OCI-LY7 (cell line): ENCODE data around the gene DGUOK. TPM values are rescaled to one million over a fixed set of nuclear protein-coding genes. Genes with fewer than 3 reads are reported as not detected.

Experiments
- BruUV-seq: library from RNA; stranded (reverse); fragments of 400-500 nt; replicated peaks from 2 replicates; lab custom pipeline; 2021; lab: Mats Ljungman, UMichigan
- CTCF ChIA-PET: fragments of 300-600 bp; sonication (Branson Sonifier 250); formaldehyde crosslinking; loops from one replicate; lab custom pipeline; 2022; ENCODE audit warnings: antibody characterized with exemption; ENCODE audit not compliant: unreplicated experiment; lab: Charles Lee
- POLR2A ChIA-PET: fragments of 300-600 bp; sonication (Branson Sonifier 250); formaldehyde crosslinking; loops from one replicate; lab custom pipeline; 2022; ENCODE audit warnings: antibody characterized with exemption; lab: Charles Lee
- DNase-seq: peaks from one replicate; pipeline ENCODE4 v3.0.0-alpha.2; 2015; ENCODE audit warnings: low spot score
- H2AFZ ChIP-seq: fragments of 200-600 bp; sonication (generic), shearing (Covaris generic); 2 replicates; pipeline ENCODE4 v1.6.1; 2014; ENCODE audit warnings: mild to moderate bottlenecking, antibody characterized with exemption, low read length, moderate library complexity
- H3K27ac ChIP-seq: fragments of 200-600 bp; sonication (generic); 2 replicates; pipeline ENCODE4 v1.5.1; 2014; ENCODE audit warnings: mixed run types, low read depth, mild to moderate bottlenecking, moderate library complexity, low read length, inconsistent platforms; ENCODE audit not compliant: poor library complexity, severe bottlenecking
- H3K36me3 ChIP-seq: fragments of 200-600 bp; sonication (generic); 2 replicates; pipeline ENCODE4 v1.6.1; 2014; ENCODE audit warnings: mild to moderate bottlenecking, antibody characterized with exemption, low read length, moderate library complexity, mixed read lengths; ENCODE audit not compliant: insufficient read depth
- H3K4me1 ChIP-seq: fragments of 200-600 bp; sonication (generic); 2 replicates; pipeline ENCODE4 v1.5.1; 2014; ENCODE audit warnings: mild to moderate bottlenecking, low read length; ENCODE audit not compliant: insufficient read depth, poor library complexity, severe bottlenecking
- H3K4me2 ChIP-seq: fragments of 200-600 bp; sonication (generic); 2 replicates; pipeline ENCODE4 v1.6.1; 2014; ENCODE audit warnings: mild to moderate bottlenecking, low read length
- H3K4me3 ChIP-seq: fragments of 200-600 bp; sonication (generic); 2 replicates; pipeline ENCODE4 v1.5.1; 2014; ENCODE audit warnings: mild to moderate bottlenecking, low read depth, low read length; ENCODE audit not compliant: poor library complexity, severe bottlenecking
- H3K79me2 ChIP-seq: fragments of 200-600 bp; sonication (generic); 2 replicates; pipeline ENCODE4 v1.6.1; 2016; ENCODE audit warnings: low read depth, mild to moderate bottlenecking, low read length, moderate library complexity, mixed read lengths; ENCODE audit not compliant: insufficient read depth
- H3K9me2 ChIP-seq: fragments of 200-600 bp; sonication (generic); 2 replicates; pipeline ENCODE4 v1.6.1; 2016; ENCODE audit warnings: mild to moderate bottlenecking, low read length, mixed read lengths; ENCODE audit not compliant: insufficient read depth
- H3K9me3 ChIP-seq: fragments of 200-600 bp; sonication (generic); 2 replicates; pipeline ENCODE4 v1.6.1; 2014; ENCODE audit warnings: mild to moderate bottlenecking, mixed run types, low read length, mixed read lengths
- H4K20me1 ChIP-seq: fragments of 200-600 bp; sonication (generic); 2 replicates; pipeline ENCODE4 v1.6.1; 2014; ENCODE audit warnings: mild to moderate bottlenecking, antibody characterized with exemption, low read length, moderate library complexity, mixed read lengths; ENCODE audit not compliant: insufficient read depth
- EZH2phosphoT487 ChIP-seq: fragments of 200-600 bp; sonication (generic); IDR thresholded peaks from 2 replicates; pipeline ENCODE4 v1.6.1; 2018; ENCODE audit warnings: low read depth, borderline replicate concordance, mild to moderate bottlenecking, mixed run types, antibody characterized with exemption, low read length, moderate library complexity, mixed read lengths
- intact Hi-C: fragments of 100-400 bp; cut with micrococcal nuclease; formaldehyde crosslinking; loops from one replicate; pipeline ENCODE4 v1.10.0; 2022; ENCODE audit not compliant: unreplicated experiment
- total RNA-seq, 2 experiments: library from RNA; depleted of rRNA in 1 of 2; stranded (reverse); fragments of >200 nt in 1 of 2; shearing (Covaris generic) in 1 of 2; gene quantifications; 2 replicates each; pipeline ENCODE4 v1.2.3, GENCODE V29; 2014 to 2022
- TF ChIP-seq, protein P1 (sequence below): fragments of 200-600 bp; sonication (generic); conservative IDR thresholded peaks from 2 replicates; pipeline ENCODE4 v1.5.1; 2014; ENCODE audit warnings: mild to moderate bottlenecking, antibody characterized with exemption, low read length, moderate library complexity, mixed read lengths

DGUOK gene
- total RNA-seq, 2 experiments from 2014 or later: 73.4 to 91.8 TPM

- H4K20me1 ChIP-seq: no peaks in the 10 kb centered on the region
- peak overlapping the region; percentile 49 for H3K27ac ChIP-seq
- H3K4me3 ChIP-seq: peak overlapping the region; percentile 67
- peak; percentile 43 for DNase-seq
- peak overlapping the region; percentile 6; the same call in 1 of the 2 replicates for H2AFZ ChIP-seq
- ChIA-PET CTCF (no interaction called here), POLR2A (interaction anchor here (0.7 kb wide), 1 partner anchor 56 kb away, joined by 5 read pairs; no protein-coding TSS in a partner anchor)
- peaks cover 56% of the 10 kb centered on the region for H3K79me2 ChIP-seq
- intact Hi-C loops: loop anchor here (2.0 kb wide), 1 partner anchor 47 kb away; no protein-coding TSS in a partner anchor
- no peaks in the 10 kb centered on the region for H3K9me3 ChIP-seq
- BruUV-seq: no TSS peak
- peaks cover 57% of the 10 kb centered on the region for H3K4me1 ChIP-seq
- H3K9me2 ChIP-seq: no peaks in the 10 kb centered on the region
- peak overlapping the region; percentile 85 for H3K4me2 ChIP-seq
- no peak for TF ChIP-seq EZH2phosphoT487
- TF ChIP-seq, protein P1, sequence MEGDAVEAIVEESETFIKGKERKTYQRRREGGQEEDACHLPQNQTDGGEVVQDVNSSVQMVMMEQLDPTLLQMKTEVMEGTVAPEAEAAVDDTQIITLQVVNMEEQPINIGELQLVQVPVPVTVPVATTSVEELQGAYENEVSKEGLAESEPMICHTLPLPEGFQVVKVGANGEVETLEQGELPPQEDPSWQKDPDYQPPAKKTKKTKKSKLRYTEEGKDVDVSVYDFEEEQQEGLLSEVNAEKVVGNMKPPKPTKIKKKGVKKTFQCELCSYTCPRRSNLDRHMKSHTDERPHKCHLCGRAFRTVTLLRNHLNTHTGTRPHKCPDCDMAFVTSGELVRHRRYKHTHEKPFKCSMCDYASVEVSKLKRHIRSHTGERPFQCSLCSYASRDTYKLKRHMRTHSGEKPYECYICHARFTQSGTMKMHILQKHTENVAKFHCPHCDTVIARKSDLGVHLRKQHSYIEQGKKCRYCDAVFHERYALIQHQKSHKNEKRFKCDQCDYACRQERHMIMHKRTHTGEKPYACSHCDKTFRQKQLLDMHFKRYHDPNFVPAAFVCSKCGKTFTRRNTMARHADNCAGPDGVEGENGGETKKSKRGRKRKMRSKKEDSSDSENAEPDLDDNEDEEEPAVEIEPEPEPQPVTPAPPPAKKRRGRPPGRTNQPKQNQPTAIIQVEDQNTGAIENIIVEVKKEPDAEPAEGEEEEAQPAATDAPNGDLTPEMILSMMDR: no peak
- peaks cover 50% of the 10 kb centered on the region for H3K36me3 ChIP-seq
These were observed 59.5 kb downstream of the DGUOK start for GRCh38 chr2:73986085-73986681.

GRCh38 chr2:73987109-73987947 is 60.6 kb downstream of the DGUOK start:
- no peaks in the 10 kb centered on the region for H4K20me1 ChIP-seq
- intact Hi-C loops: loop anchor here (2.0 kb wide), 1 partner anchor 45 kb away; no protein-coding TSS in a partner anchor
- TF ChIP-seq, protein P1: no peak
- TF ChIP-seq EZH2phosphoT487: no peak
- ChIA-PET POLR2A (no interaction called here), CTCF (no interaction called here)
- DNase-seq: no peak
- peaks cover 64% of the 10 kb centered on the region for H3K79me2 ChIP-seq
- H3K4me1 ChIP-seq: peaks cover 52% of the 10 kb centered on the region
- peaks cover 6% of the 10 kb centered on the region; the same call in 1 of the 2 replicates for H3K9me3 ChIP-seq
- no peak overlapping the region for H3K27ac ChIP-seq
- peak overlapping the region; percentile 67 for H3K4me3 ChIP-seq
- peaks cover 62% of the 10 kb centered on the region for H3K36me3 ChIP-seq
- no peak overlapping the region for H2AFZ ChIP-seq
- BruUV-seq: no TSS peak
- peak overlapping the region; percentile 85 for H3K4me2 ChIP-seq
- no peaks in the 10 kb centered on the region for H3K9me2 ChIP-seq
